GM21390 (cell line): Measurements from ENCODE around the gene LRBA.
"Not testable (repeated sequence)": the region's sequence is repeated elsewhere in the genome, so short reads cannot be mapped to it uniquely, and the experiment has no call there.

Experiments used
- ATAC-seq: cut with Tn5 transposase; IDR thresholded peaks from one replicate; pipeline ENCODE4 v1.9.1; 2021; ENCODE audit not compliant: unreplicated experiment

Gene LRBA

DNA sequence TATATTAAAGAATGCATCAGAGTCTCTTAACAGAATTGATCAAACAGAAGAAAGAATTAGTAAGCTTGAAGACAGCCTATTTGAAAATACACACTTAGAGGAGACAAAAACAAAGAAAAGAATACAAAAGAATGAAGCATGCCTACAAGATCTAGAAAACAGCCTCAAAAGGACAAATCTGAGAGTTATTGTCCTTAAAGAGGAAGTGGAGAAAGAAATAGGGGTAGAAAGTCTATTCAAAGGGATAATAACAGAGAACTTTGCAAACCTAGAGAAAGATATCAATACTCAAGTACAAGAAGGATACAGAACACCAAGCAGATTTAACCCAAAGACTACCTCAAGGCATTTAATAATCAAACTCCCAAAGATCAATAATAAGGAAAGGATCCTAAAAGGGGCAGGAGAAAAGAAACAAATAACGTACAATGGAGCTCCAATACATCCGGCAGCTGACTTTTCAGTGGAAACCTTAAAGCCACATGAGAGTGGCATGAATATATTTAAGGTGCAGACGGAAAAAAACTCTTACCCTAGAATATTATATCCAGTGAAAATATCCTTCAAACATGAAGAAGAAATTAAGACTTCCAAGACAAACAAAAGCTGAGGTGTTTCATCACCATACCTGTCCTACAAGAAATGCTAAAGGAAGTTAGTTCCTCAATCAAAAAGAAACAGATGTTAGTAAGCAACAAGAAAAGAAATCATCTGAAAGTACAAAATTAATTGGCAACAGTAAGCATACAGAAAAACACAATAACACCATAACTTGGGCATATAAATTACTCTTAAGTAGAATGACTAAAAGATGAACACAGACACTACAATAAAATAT is 36.1 kb downstream of the LRBA start:
- ATAC-seq, result no peak

DNA sequence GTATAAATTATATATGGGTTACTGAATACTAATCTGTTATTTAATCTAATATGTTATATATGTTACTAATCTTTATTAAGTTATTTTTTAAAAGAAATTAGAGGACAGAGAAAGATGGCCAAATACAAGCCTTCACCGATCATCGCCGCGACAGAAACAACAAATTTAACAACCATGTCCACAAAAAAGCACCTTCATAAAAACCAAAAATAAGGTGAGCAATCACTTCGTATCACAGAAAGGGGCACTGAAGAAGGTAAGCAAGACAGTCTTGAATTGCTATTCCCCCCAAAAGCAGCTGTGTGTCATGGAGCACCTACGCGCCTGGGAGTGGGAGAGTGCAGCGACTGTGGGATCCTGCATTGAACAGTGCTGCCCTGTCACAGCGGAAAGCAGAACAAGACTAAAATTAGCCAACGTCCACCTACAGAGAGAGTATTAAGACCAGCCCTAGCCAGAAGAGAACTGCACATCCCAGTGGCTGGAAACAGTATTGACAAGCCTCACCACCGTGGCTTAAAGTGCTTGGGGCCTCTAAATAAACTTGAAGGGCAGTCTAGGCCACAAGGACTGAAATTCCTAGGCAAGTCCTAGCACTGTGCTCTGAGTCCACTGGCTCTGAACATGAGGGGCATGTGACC is 38.5 kb downstream of the LRBA start:
- ATAC-seq, result no peak

DNA sequence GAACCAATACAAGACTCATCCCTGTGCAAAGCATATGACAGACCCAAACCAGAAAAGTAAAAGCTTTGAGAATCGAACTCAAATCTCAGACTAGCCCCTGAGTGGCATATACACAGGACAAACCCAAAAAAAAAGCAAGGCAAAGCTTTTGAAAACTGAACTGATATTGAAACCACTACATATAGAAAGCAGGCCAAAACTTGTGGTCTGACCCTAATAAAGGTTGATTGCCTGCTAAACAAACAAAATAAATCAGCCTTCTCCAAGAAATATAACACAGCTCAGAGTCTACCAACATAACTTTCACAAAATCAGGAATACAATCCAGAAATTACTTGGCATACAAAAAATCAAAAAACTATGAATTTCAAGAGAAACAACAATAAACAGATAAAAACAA is 40.3 kb downstream of the LRBA start:
- ATAC-seq, result peak; percentile 73

DNA sequence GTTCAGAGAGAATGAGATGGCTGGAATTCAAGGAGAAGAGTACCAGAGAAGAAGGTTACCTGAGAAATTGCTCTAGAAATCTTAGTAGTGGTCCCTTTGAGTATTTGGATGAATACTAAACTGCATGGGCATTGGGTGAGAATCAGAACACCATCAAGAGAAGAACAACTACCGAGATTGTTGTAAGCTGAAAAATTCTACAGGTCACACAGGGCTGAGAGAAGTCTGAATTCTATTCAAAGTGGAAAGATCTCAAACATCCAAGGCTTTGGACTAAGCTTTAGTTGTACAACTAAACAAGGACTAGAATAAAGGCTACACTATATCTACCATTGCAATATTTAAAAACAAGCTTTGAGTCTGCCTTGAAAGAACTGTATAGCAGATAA is 40.8 kb downstream of the LRBA start:
- ATAC-seq, result no peak

- ATAC-seq, result no peak
Measured at GRCh38 chr4:150973626-150974251, 41.3 kb downstream of the LRBA start.

GRCh38 chr4:150972592-150972991 is 42.5 kb downstream of the LRBA start:
- no peak for ATAC-seq

DNA sequence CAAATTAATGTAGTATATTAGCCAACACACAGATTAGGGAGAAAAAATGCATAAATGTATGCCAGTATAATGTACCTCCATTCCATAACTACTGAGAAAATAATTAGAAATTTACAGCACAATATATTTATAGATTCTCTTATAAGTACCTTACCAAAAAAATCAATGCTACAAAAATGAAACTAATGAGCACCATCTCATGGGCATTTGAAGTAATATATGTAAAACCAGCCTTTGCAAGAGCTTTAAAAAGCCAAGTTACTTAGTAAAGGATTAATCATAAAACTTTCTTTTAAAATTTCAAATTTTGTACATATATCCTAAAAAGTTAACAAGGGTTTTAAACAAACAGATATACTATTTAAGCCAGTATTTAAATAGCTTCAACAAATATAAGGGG is 43.2 kb downstream of the LRBA start:
- ATAC-seq, result no peak

DNA sequence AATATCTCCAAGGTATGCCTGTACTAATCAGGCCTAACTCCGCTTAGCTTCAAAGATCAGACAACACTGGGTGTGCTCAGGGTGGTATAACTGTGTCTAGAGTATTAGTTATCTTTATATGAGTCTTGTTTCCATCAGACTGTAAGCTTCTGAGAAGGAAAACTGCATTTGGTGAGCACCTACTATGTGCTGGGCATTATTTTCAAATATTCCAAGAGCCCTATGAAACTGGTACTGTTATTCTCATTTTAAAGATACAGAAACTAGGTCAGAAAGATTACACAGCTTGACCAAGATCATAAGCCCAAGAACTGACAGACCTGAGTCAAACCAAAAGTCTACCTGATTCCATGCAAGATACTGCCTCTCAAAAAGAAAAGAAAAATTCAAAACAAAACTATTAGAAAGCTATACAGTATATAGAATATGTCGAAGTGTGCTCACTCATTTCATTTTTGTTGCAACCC is 44.4 kb downstream of the LRBA start:
- peak; percentile 62 for ATAC-seq

GRCh38 chr4:150964754-150965153 is 50.3 kb downstream of the LRBA start:
- ATAC-seq, result no peak

DNA sequence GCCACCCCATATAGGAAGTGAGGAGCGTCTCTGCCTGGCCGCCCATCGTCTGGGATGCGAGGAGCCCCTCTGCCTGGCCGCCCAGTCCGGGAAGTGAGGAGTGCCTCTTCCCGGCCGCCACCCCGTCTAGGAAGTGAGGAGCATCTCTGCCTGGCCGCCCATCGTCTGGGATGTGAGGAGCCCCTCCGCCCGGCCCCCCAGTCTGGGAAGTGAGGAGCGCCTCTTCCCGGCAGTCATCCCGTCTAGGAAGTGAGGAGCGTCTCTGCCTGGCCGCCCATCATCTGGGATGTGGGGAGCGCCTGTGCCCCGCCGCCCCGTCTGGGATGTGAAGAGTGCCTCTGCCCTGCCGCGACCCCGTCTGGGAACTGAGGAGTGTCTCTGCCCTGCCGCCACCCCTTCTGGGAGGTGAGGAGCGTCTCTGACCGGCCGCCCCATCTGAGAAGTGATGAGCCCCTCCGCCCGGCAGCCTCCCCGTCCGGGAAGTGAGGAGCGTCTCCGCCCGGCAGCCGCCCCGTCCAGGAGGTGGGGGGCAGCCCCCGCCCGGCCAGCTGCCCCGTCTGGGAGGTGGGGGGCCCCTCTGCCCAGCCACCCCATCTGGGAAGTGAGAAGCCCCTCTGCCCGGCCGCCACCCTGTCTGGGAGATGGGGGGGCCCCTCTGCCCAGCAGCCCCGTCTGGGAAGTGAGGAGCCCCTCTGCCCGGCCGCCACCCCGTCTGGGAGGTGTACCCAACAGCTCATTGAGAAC is 51.3 kb downstream of the LRBA start:
- ATAC-seq, result not testable (repeated sequence)

GRCh38 chr4:150962245-150962644 is 52.8 kb downstream of the LRBA start:
- peak; percentile 82 for ATAC-seq

DNA sequence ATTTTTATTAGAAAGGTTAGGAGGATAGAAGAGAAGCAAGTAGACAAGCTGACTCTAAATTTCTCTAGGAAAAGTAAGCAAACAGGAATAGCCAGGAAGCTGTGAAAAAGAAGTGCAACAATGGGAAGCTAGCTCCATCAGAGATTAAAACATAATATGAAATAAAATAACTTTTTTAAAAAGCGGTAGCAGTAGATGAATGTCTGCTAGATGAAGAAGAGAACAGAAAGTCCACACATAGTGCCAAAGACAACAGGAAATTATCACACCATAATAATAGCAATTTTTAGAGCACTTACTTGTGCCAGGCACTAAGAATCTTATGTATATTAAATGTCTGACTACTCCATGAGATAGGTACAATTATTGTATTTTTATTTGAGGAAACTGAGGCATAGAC is 53.5 kb downstream of the LRBA start:
- no peak for ATAC-seq

DNA sequence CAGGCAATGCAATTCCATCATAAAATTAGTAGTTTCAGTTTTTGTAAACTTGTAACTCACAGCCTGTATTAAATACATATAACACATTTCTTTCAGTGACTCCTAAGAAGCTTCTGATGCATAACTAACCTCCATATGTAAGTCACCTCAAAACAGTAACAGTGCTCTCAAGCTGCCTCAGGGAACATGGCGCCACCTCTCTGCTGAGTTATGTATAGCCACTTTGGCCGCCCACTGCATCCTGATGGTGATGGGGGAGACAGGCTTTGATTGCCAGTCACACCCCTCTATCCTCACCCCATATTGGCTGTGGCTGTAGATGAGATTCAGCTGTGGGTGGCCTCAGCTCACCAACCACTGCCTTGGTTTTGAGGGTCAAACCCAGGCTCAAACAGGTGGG is 54.3 kb downstream of the LRBA start:
- ATAC-seq, result no peak

- ATAC-seq, result no peak
Measured at GRCh38 chr4:150960079-150960478, 55.0 kb downstream of the LRBA start.

DNA sequence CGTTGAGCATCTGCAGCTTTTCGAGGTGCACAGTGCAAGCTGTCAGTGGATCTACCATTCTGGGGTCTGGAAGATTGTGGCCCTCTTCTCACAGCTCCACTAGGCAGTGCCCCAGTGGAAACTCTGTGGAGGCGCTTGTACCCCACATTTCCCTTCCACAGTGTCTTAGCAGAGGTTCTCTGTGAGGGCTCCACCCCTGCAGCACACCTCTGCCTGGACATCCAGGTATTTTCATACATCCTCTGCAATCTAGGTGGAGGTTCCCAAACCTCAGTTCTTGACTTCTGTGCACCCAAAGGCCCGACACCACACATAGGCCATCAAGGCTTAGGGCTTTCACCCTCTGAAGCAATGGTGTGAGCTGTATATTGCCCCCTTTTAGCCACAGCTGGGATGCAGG is 57.1 kb downstream of the LRBA start:
- not testable (repeated sequence) for ATAC-seq

- ATAC-seq, result not testable (repeated sequence)
Measured at GRCh38 chr4:150957095-150957494, 58.0 kb downstream of the LRBA start.

DNA sequence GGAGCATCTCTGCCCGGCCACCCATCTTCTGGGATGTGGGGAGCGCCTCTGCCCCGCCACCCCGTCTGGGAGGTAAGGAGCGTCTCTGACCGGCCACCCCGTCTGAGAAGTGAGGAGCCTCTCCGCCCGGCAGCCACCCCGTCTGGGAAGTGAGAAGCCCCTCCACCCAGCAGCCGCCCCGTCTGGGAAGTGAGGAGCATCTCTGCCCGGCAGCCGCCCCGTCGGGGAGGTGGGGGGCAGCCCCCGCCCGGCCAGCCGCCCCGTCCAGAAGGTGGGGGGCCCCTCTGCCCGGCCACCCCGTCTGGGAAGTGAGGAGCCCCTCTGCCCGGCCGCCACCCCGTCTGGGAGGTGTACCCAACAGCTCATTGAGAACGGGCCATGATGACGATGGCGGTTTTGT is 61.2 kb downstream of the LRBA start:
- not testable (repeated sequence) for ATAC-seq

DNA sequence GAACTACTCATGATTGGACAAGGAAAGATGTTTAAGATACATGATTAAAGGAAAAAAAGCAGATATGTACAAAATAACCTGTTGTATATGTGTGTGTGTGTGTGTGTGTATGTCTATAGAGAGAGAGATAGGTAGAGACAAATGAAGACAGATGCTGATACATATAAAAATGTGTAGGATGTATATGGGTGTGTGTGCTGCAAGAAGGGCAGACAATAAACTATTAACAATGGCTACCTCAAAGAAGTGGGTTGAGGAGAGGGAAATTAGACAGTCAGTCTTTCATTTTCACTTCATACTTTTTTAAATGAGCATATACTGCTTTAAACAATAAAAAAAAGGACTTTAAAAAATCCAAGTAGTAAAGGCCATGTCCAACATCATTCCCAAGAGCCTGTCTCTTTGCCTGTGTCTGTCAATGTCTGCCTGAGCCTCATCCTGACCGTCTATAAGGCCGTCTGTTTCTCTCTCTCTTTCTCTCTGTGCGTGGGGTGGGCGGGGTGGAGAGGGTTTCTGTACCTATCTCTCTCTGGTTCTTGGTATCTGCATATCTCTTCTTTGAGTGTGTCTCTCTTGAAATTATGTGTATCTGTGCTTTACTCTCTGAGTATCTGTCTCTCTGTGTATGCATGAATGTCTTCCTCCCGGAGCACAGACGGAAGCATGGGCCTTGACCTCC is 62.8 kb downstream of the LRBA start:
- ATAC-seq, result no peak

DNA sequence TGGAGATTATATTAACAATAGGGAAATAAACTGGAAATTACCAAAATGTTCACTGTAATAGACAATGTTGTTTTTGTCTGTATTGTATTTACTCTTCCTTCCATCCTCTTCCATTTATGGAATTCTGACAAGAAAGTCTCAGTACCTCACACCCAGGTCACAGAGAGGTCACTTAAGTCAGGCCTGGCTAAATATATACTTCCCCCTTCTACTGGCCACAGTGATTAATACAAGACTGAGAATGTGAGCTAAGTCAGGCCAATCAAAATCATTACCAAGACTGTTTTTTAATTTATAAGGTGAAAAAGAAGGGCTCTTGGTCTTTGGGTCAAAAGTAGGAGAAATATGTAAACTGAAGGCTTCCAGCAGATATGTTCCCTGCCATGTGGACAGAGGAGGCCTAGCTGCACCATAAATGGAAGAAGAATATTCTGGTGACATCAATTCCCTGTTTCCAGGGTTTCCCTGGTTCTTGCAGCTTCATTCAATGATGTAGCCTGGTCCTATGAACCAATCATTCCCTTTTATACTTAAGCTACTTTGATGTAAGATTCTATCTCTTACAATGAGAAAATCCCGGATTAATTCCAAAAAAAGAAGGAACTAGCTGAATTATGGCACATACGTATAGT is 64.3 kb downstream of the LRBA start:
- peak; percentile 74 for ATAC-seq

- no peak for ATAC-seq
Measured at GRCh38 chr4:150949943-150950342, 65.1 kb downstream of the LRBA start.
